GM18951 (cell line): ENCODE results near the gene HDHD5.
"Not testable (repeated sequence)": the region's sequence is repeated elsewhere in the genome, so short reads cannot be mapped to it uniquely, and the experiment has no call there.

Experiments used
- POLR2A ChIP-seq: IDR thresholded peaks from 4 replicates; pipeline ENCODE4 v1.6.1; 2011; ENCODE audit warnings: mild to moderate bottlenecking; ENCODE audit not compliant: insufficient read length, insufficient read depth; ENCODE audit errors: extremely low read depth
- in situ Hi-C: fragments of 300-500 bp; cut with MboI; formaldehyde crosslinking; loops from one replicate; pipeline ENCODE4 v1.12.0; 2022; ENCODE audit warnings: low sequenced_read_pairs, mixed read lengths, inconsistent platforms; ENCODE audit not compliant: unreplicated experiment

Gene HDHD5

DNA sequence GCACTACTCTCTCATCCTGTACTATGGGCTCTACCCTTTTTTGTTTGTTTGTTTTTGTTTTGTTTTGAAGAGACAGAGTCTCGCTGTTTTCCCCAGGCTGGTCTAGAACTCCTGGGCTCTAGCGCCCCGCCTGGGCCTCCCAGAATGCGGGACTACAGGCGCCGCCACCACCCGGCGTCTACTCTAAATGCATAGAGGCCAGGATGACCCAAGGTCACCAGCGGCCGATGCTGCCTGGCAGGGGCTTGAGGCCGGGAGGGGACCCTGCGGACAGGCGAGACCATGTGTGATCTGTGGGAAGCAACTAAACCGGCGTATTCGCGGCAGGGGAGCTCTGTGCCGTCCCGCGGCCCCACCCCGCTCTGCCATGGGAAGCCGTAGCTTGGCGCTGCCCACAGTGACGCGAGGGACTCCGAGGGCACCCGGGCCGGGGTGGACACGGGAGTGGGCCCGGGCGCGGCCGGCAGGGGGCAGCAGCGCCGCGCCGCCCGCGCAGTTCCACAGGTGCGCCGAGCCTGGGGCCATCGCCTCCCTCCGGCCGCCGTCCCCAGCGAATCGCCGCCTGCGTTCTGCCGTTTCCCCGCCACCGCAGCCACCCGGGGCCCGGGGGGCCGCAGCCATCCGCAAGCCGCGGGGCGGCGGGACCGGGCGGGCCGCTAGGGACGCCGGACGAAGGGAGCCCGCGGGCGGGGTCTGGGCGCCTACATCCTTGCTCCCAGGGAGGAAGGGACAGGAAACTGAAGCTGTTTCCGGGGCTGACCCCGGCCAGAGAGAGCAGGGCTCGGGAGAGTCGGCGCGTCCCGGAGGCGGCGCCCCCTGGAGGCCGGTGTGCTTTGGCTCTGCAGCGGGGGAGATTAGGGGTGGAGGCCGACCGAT is 12.3 kb upstream of the HDHD5 start:
- peak; percentile 79 for TF ChIP-seq POLR2A
- in situ Hi-C loops: loop anchor here (10.0 kb wide), 2 partner anchors 97 to 333 kb away; no protein-coding TSS in a partner anchor

- TF ChIP-seq POLR2A: no peak
- in situ Hi-C loops: no loop called here
Observed at GRCh38 chr22:17167486-17167885, 8.4 kb upstream of the HDHD5 start.

GRCh38 chr22:17164392-17165024 is 5.4 kb upstream of the HDHD5 start:
- in situ Hi-C loops: no loop called here
- no peak for TF ChIP-seq POLR2A

DNA sequence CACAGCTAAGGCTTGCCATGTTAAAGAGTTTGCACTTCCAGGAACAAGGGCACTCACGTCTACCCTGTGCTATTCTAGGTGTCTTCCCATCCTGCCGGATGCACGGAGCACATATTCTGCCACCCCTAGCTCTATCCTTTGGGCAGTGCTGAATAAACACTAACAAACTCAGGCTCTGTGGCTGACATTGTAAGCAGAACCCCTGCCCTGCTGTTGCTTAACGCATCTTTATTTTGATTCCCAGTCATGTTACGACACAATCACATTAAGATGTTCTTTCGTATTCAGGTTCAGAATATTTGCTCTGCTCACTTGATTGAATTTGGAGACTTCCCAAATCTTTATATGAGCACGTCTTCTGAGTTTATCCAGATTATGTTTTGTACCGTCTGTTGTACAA is 3.7 kb upstream of the HDHD5 start:
- TF ChIP-seq POLR2A: no peak

DNA sequence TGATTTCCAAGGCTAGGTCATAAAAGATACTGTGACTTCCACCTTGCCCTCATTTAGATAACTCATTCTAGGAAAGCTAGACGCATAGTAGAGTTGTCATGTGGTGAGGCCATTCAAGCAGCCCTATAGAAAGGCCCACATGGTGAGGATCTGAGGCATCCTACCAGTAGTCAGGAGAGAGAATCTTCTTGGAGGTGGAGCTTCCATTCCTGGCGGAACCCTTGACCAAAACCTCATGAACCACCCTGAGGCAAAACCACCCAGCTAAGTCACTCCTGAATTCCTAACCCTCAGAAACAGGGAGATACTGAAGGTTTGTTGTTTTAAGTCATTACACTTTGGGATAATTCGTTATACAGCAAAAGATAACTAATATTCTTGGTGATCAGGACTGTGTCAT is 2.9 kb upstream of the HDHD5 start:
- in situ Hi-C loops: no loop called here
- no peak for TF ChIP-seq POLR2A

More for the DNA sequence above, 3.7 kb upstream of the HDHD5 start:
- in situ Hi-C loops: no loop called here

DNA sequence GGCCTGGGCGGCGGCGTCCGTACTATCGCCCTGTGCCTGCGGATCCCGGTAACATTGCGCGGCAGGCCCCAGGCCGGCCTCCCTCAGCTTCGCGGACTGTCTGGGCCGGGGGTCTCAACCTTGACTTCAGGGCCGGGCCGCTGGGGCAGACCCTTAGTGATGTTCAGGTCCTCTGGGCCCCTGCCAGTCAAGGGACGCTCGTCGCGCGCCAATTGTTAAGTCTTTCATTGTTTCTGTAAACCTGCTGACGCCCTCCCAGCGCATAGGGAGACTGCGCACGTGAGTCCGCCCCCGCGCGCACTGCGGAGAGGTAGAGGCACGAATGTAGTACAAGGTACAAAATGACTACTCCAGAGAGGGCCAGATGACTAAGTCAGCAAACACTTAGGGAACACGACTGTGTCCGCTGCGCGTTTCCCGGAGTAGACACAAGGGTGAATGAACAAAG is 451 bp upstream of the HDHD5 start:
- in situ Hi-C loops: no loop called here
- no peak for TF ChIP-seq POLR2A

DNA sequence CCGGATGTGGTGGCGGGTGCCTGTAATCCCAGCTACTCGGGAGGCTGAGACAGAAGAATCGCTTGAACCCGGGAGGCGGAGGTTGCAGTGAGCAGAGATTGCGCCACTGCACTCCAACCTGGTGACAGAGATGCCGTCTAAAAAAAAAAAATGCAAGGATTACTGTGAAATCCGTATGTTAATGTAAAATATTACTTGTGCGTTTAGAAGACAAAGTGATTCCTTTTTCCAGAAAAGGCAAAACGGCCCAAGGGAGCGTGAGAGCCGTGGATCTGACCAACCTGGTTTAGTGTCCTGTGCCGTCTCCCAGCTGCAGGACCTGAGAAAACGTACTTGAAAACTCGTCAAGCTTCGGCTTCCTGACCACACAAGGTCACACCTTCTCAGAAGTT is 905 bp downstream of the HDHD5 start:
- no peak for TF ChIP-seq POLR2A
- in situ Hi-C loops: no loop called here

- TF ChIP-seq POLR2A: no peak
- in situ Hi-C loops: no loop called here
Observed at GRCh38 chr22:17157714-17158113, 1.4 kb downstream of the HDHD5 start.

DNA sequence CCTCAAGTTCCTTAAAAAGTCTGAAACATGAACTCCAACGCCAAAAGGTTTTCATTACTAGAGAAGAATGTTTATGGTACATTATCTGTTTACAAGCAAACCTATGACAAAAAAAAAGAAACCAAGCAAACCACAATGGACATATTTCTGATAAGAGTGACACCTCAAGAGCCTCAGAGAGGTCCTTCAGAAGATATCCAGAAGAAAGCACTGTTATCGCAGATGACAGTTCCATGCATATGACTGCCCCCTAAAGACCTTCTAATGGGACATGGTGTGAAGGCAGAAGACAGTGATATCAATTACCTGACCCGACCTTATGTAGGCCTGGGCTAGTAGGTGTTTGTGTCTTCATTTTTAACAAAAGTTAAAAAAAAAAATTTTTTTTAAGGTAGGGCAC is 3.1 kb downstream of the HDHD5 start:
- no peak for TF ChIP-seq POLR2A
- in situ Hi-C loops: no loop called here

DNA sequence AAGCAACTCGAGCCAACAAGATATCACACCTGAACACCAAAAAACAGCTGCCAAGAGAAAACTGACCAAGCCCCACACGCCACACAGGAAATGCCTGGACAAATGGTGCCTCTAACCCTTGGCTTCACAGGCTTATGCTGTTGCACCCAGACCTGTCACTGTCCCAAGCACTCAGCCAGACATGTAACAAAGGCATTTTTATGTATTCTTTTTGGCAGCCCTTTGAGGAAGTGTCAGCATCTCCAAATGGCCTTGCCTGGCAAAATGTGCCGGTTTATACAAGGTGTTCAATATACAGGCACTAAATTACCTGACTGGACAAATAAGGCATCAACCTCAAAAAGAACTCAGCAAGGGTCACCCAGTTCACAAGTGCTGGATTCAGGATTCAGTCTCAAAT is 6.1 kb downstream of the HDHD5 start:
- no peak for TF ChIP-seq POLR2A
- in situ Hi-C loops: loop anchor here (5.0 kb wide), 1 partner anchor 36 kb away; no protein-coding TSS in a partner anchor

DNA sequence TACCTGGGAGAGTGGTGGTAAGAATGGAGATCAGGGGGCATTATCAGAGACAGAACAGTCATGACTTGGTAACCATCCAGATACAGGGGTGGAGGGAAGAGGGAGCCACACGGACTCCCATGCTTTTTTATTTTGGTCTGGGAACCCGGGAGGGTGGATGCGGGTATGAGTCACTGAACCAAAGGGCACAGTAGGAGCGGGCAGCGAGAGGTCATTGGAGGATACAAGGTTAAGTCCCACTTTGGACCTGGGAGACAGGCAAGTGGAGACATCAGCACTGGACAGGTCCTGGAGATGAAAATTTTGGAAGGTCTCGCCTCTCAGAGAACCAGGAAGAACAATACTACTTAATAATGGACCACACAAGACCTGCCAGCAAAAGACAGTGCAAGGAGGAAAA is 6.7 kb downstream of the HDHD5 start:
- no peak for TF ChIP-seq POLR2A
- in situ Hi-C loops: loop anchor here (5.0 kb wide), 1 partner anchor 35 kb away; no protein-coding TSS in a partner anchor

GRCh38 chr22:17149076-17149815 is 9.8 kb downstream of the HDHD5 start:
- in situ Hi-C loops: no loop called here

DNA sequence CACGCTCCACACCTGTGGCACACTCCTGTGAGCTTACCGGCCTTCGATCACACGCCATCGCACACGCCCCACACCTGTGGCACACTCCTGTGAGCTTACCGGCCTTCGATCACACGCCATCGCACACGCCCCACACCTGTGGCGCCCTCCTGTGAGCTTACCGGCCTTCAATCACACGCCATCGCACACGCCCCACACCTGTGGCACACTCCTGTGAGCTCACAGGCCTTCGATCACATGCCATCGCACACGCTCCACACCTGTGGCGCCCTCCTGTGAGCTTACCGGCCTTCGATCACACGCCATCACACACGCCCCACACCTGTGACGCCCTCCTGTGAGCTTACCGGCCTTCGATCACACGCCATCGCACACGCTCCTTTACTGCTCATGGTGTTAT is 11.6 kb downstream of the HDHD5 start:
- in situ Hi-C loops: not testable (repeated sequence)

More at GRCh38 chr22:17149076-17149815, 9.8 kb downstream of the HDHD5 start:
- TF ChIP-seq POLR2A: no peak
